Activated CD8-positive, alpha-beta memory T cell treated with anti-CD3 and anti-CD28 coated beads for 36 hours (primary cell): ENCODE measurements around the gene PARD6G. TPM values are rescaled to one million over a fixed set of nuclear protein-coding genes. Genes with fewer than 3 reads are reported as not detected.
"Not testable (repeated sequence)": the region's sequence is repeated elsewhere in the genome, so short reads cannot be mapped to it uniquely, and the experiment has no call there.

Source experiments
- CTCF ChIA-PET: fragments of 350-600 bp; sonication (Branson Sonifier 250); formaldehyde crosslinking; loops from one replicate; lab custom pipeline; 2021; ENCODE audit warnings: antibody characterized with exemption; lab: Charles Lee
- POLR2A ChIA-PET: fragments of 350-600 bp; sonication (Branson Sonifier 250); formaldehyde crosslinking; loops from one replicate; lab custom pipeline; 2021; ENCODE audit warnings: antibody characterized with exemption; lab: Charles Lee
- total RNA-seq, 2 experiments: library from RNA; stranded (reverse); gene quantifications; one replicate each; pipeline ENCODE4 v1.2.3, GENCODE V29; 2021

Gene PARD6G
- total RNA-seq, 2 experiments from 2014 or later: 0.38 to 0.72 TPM

DNA sequence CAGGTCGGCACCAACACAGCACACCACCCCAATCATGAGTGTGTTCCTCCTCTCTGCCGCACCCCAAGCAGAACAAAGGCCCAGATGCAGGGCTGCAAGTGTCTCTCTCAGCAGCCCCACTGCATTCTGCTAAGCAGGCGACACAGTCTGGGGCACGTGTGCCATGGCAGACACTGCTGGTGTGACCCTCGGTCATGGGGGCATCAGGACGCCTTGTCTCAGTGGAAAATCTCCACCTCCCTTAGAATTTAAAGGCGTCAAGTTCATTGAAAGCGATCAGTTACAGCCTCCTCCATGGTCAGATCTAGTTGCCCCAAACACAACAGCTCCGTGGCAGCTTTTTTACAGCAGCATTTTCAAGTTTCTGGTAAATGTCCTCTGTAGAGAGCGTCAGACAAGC lies 81.1 kb downstream of the PARD6G start:
- CTCF ChIA-PET: no interaction called here
- POLR2A ChIA-PET: no interaction called here

DNA sequence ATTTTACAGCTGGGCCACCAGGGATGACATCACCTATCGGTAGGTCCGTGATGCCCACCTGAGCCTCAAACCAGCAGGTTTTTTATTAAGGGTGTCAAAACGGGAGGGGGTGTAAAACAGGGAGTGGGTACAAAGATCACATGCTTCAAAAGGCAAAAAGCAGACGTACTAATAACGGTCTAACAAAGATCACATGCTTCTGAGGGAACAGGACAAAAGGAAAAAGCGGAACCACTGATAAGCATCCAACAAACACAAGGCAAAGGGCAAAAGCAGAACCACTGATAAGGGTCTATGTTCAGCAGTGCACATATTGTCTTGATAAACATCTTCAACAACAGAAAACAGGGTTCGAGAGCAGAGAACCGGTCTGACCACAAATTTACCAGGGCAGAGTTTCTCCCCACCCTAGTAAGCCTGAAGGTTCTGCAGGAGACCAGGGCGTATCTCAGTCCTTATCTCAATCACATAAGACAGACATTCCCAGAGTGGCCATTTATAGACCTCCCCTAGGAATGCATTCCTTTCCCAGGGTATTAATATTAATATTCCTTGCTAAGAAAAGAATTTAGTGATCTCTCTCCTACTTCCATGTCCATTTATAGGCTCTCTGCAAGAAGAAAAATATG lies 82.5 kb downstream of the PARD6G start:
- POLR2A ChIA-PET, CTCF ChIA-PET: not testable (repeated sequence)

- ChIA-PET CTCF (interaction anchor here (2.6 kb wide), 1 partner anchor 8 kb away, joined by 8 read pairs; no protein-coding TSS in a partner anchor), POLR2A (no interaction called here)
These were observed 84.1 kb downstream of the PARD6G start for GRCh38 chr18:80163183-80163582.

GRCh38 chr18:80161781-80162417 lies 85.4 kb downstream of the PARD6G start:
- ChIA-PET CTCF (interaction anchor here (2.6 kb wide), 1 partner anchor 9 kb away, joined by 8 read pairs; no protein-coding TSS in a partner anchor), POLR2A (no interaction called here)

DNA sequence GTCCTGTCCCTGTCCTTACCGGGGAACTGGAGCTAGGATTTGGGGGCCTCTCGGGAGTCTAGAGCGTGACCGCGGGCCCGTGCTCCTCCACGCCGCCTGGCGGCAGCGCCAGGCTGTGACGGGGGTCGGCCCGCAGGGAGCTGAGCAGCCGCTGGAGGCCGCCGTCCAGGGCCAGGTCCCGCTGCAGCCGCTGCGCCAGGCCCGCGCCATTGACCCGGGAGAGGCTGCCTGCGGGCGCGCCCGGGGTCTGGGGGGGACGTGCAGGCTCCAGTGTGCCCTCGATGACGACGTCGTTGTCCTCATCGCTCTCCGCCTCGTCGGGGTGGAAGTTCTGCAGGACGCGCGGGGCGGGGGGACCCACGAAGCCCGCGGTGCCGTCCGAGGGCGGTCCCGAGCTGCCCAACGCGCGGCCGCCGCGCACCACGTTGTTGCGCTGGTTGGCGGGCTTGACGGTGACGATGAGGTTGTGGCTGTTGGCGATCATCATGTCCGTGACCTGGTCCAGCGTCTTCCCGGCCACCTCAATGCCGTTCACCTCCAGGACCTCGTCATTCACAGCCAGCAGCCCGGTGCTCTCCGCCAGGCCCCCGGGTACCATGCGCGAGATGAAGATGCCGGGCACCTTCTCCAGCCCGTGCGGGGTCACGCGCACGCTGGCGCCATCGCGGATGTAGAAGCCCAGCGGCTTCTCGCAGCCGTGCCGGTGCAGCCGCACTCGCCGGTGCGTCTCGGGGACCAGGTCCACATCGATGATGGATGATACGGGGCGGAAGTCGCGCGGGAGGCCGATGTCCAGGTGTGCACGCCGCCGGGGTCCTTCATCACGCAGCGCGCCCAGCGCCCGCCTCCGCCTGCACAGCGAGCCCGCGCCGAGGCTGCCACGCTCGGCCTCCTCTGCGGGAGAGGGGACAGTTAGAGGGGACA lies 87.3 kb downstream of the PARD6G start:
- ChIA-PET CTCF (interaction anchor here (0.6 to 3.0 kb wide), 12 partner anchors 8 to 115 kb away, joined by 3 to 24 read pairs (median 4); no protein-coding TSS in a partner anchor), POLR2A (no interaction called here)

DNA sequence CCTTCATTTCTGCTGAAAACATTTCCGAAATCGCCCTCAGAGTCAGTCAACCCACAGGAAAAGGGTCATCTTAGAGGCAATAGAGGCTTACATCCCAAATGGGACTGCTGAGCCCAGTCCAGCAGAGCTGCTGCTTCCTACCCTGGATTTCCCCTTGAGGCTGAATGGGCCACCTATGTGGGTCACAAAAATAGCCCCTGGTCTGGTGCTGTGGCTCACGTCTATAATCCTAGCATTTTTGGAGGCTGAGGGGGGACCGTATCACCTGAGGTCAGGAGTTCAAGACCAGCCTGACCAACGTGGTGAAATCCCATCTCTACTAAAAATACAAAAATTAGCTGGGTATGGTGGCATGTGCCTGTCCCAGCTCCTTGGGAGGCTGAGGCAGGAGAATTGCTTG lies 88.9 kb downstream of the PARD6G start:
- POLR2A ChIA-PET: interaction anchor here (0.7 kb wide), 1 partner anchor 97 kb away, joined by 3 read pairs; no protein-coding TSS in a partner anchor
- CTCF ChIA-PET: interaction anchor here (0.8 to 3.0 kb wide), 13 partner anchors 11 to 101 kb away, joined by 3 to 24 read pairs (median 4); partner anchors contain the start of gene PARD6G

GRCh38 chr18:80157708-80158343 lies 89.5 kb downstream of the PARD6G start:
- CTCF ChIA-PET: interaction anchor here (0.8 to 3.0 kb wide), 10 partner anchors 11 to 98 kb away, joined by 3 to 24 read pairs (median 4); partner anchors contain the start of gene PARD6G
- POLR2A ChIA-PET: no interaction called here

DNA sequence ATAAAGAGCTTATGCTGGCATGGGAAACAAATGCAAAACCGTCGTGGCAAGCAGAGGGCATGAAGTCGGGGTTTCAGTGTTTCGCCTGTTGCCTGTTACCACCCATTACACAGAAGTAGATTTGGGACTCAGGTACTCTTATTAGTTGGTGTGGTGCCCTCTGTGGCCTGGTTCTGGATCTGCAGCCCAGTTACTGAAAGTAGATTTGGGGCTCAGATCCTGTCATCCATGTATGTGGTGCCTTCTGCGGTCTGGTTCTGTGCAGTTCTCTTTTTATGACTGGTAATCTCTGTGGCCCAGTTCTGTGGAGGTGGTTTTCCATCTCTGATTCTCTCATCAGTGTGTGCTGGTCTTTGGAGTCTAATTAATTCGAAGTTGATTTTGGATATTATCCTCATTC lies 93.0 kb downstream of the PARD6G start:
- ChIA-PET CTCF (interaction anchor here (0.6 kb wide), 1 partner anchor 102 kb away, joined by 3 read pairs; no protein-coding TSS in a partner anchor), POLR2A (no interaction called here)

- ChIA-PET POLR2A (no interaction called here), CTCF (interaction anchor here (1.4 kb wide), 1 partner anchor 10 kb away, joined by 6 read pairs; no protein-coding TSS in a partner anchor)
These were observed 97.6 kb downstream of the PARD6G start for GRCh38 chr18:80149667-80150066.

DNA sequence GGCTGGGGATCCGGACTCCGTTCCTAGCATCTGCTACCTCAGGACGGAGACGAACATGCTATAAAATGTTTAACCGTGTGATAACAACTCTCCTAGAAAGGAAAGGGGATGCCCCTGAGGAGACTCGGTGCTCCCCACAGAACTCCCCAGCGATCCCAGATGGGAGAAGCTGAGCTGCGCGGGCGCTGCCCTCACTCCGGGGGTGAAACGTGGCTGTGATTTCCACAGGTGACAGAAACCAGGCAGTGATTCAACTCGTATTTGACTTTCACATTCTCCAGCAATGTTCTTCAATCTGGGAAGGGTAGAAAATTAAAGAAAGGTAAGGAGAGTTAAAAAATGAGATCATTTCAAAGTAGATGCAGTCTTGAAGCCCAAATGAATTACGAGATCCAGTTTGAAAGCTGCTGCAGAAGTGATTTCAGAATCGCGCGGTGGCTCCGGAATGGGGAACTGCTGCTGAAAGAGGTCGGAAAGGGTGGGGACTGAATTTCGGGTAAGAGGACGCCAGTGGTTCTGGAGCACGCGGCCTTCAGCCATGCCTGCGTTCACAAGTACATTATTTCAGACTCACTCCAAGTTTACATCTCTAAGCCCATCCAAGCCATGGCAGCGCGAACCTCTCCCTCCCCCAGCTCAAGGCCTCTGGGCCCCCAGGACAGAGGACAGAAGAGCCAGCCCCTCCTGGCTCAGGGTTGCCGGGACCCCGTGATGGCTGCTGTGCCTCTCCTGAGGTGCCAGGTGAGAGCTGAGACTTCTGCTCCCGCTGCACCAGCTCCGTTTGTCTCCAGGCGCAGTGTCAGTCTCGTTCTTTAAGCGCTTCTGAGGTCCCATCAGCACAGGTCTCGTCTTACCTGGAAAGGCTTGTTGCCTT lies 98.8 kb downstream of the PARD6G start:
- POLR2A ChIA-PET: interaction anchor here (0.5 kb wide), 1 partner anchor 158 kb away, joined by 3 read pairs; no protein-coding TSS in a partner anchor

DNA sequence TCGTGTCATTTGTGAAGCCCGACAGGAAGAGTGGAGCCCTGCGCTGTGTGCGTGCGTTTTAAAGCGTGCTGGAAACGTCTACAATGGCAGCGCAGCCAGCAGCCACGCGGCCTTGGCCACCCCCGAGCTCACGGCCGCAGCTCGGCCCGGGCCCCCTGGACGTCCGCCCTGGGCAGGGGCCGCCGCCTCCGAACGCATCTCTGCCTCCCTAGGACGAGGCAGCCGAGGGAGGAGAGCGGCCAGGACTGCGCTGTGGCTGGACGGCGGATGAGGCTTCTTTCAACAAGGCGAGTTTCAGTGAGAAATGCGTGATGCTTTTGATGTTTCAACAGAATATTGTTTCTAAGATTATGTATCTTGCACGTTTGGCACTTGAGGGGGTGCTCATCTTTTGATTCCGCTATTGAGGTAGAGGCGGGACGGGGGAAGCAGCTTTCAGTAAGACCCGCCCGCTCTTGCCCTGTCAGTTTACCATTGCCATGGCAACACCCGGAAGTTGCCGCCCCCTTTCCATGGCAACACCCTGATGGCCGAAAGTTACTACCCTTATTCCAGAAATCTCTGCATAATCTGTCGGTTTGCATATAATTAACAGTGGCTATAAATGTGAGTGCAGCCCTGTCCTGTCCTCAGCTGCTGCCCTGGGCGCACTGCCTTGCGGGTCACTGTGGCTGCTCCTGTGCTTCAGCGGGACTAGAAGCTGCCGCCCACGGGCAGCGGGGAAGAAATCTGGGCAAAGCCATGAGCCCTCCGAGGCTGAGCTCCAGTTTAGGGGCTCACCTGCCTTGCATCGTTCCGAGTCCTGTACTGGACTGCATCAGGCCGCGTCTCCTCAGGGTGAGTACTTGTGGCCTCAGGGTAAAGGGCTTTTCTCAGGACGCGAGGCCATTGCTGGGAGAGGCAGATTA lies 99.6 kb downstream of the PARD6G start:
- CTCF ChIA-PET: interaction anchor here (1.7 kb wide), 1 partner anchor 10 kb away, joined by 7 read pairs; no protein-coding TSS in a partner anchor
- POLR2A ChIA-PET: interaction anchor here (0.5 kb wide), 1 partner anchor 157 kb away, joined by 3 read pairs; no protein-coding TSS in a partner anchor

More for the DNA sequence above, 98.8 kb downstream of the PARD6G start:
- CTCF ChIA-PET: no interaction called here

- CTCF ChIA-PET: interaction anchor here (1.7 kb wide), 1 partner anchor 11 kb away, joined by 7 read pairs; no protein-coding TSS in a partner anchor
- POLR2A ChIA-PET: no interaction called here
These were observed 100.3 kb downstream of the PARD6G start for GRCh38 chr18:80147037-80147417.

DNA sequence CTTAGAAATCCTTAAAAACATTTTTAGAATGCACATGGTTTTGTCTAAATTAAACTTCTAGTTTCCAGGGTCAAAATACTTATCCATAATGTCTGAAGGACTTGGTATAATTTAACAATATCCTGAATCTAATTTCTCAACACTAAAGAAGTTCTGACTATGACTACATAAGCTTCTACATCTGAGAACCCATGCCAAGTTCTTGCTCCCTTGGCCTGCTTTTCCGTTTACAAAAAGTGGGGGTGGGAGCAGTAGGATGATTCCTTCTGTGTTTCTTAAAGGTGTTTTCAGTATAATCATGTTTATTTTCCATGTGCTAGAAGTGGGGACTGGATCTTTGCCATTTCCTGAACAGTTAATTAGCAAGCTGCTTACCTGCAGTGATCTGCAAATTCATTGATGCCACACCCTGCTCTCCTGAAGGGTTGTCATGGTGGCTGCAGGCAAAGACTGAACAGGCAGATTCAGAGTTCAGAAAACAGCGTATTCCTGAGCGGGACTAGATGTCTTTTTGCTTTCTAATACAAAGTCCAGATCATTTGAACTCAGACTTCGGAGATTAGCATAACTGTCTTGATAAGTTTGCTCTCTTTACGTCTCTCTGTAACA lies 102.0 kb downstream of the PARD6G start:
- ChIA-PET POLR2A (no interaction called here), CTCF (interaction anchor here (1.6 kb wide), 1 partner anchor 15 kb away, joined by 5 read pairs; no protein-coding TSS in a partner anchor)

- CTCF ChIA-PET: interaction anchor here (1.2 kb wide), 1 partner anchor 14 kb away, joined by 3 read pairs; no protein-coding TSS in a partner anchor
- POLR2A ChIA-PET: no interaction called here
These were observed 103.4 kb downstream of the PARD6G start for GRCh38 chr18:80143881-80144280.

- ChIA-PET CTCF (interaction anchor here (1.0 kb wide), 1 partner anchor 19 kb away, joined by 3 read pairs; no protein-coding TSS in a partner anchor), POLR2A (no interaction called here)
These were observed 106.8 kb downstream of the PARD6G start for GRCh38 chr18:80140455-80140985.

- ChIA-PET POLR2A (interaction anchor here (0.6 kb wide), 1 partner anchor 41 kb away, joined by 3 read pairs; no protein-coding TSS in a partner anchor), CTCF (no interaction called here)
These were observed 109.3 kb downstream of the PARD6G start for GRCh38 chr18:80137976-80138375.
